22Rv1 (cell line): ENCODE measurements around the gene MEX3A.

Experiments used
- CTCF ChIP-seq: fragments of 450-650 bp; IDR thresholded peaks from 2 replicates; pipeline ENCODE4 v1.5.1; 2017; ENCODE audit warnings: mild to moderate bottlenecking
- ZFX ChIP-seq: fragments of 450-650 bp; IDR thresholded peaks from 2 replicates; pipeline ENCODE4 v1.6.1; 2017; ENCODE audit warnings: antibody characterized with exemption, borderline replicate concordance

- TF ChIP-seq CTCF (no peak), ZFX (no peak)
These were observed 7.6 kb downstream of the MEX3A start for GRCh38 chr1:156074661-156075060.
